Caco-2 (cell line): Measurements from ENCODE around the gene MAP2K5. TPM values are rescaled to one million over a fixed set of nuclear protein-coding genes. Genes with fewer than 3 reads are reported as not detected.

Experiments
- BruUV-seq: library from RNA; stranded (reverse); fragments of 400-500 nt; replicated peaks from 2 replicates; lab custom pipeline; 2021; lab: Mats Ljungman, UMichigan
- CTCF ChIA-PET: fragments of 300-600 bp; sonication (Branson Sonifier 250); formaldehyde crosslinking; loops from one replicate; lab custom pipeline; 2022; ENCODE audit warnings: antibody characterized with exemption; lab: Charles Lee
- POLR2A ChIA-PET: fragments of 300-600 bp; sonication (Branson Sonifier 250); formaldehyde crosslinking; loops from one replicate; lab custom pipeline; 2022; ENCODE audit warnings: antibody characterized with exemption; lab: Charles Lee
- DNase-seq, 2 experiments: peaks; one replicate each; pipeline versions ENCODE4 v3.0.0 to v3.0.0-alpha.2; 2020 to 2022
- H3K27me3 ChIP-seq: replicated peaks from 2 replicates; pipeline ENCODE4 v1.6.0; 2011; ENCODE audit warnings: low read length; ENCODE audit not compliant: control insufficient read depth, insufficient read depth
- H3K36me3 ChIP-seq: 2 replicates; pipeline ENCODE4 v1.5.1; 2011; ENCODE audit warnings: low read length; ENCODE audit not compliant: control insufficient read depth, insufficient read depth
- H3K4me1 ChIP-seq: fragments of 250-450 bp; sonication (Bioruptor Pico); 2 replicates; pipeline ENCODE4 v1.5.1; 2020; ENCODE audit warnings: mild to moderate bottlenecking
- H3K4me3 ChIP-seq: 2 replicates; pipeline ENCODE4 v1.5.1; 2011; ENCODE audit warnings: low read depth, mild to moderate bottlenecking, control low read depth, low read length
- H3K9me3 ChIP-seq: fragments of 250-450 bp; sonication (Bioruptor Pico); 2 replicates; pipeline ENCODE4 v1.5.1; 2020; ENCODE audit warnings: mild to moderate bottlenecking, moderate library complexity
- H3K27ac Mint-ChIP-seq: one replicate; pipeline ENCODE4 v1.8.0; 2022; ENCODE audit warnings: mixed read lengths; ENCODE audit not compliant: unreplicated experiment
- H3K27me3 Mint-ChIP-seq: one replicate; pipeline ENCODE4 v1.8.0; 2022; ENCODE audit warnings: mixed read lengths; ENCODE audit not compliant: insufficient read depth, unreplicated experiment
- H3K36me3 Mint-ChIP-seq: one replicate; pipeline ENCODE4 v1.8.0; 2022; ENCODE audit warnings: mild to moderate bottlenecking, mixed read lengths; ENCODE audit not compliant: insufficient read depth, unreplicated experiment
- H3K4me1 Mint-ChIP-seq: one replicate; pipeline ENCODE4 v1.8.0; 2022; ENCODE audit warnings: low read depth, mixed read lengths; ENCODE audit not compliant: unreplicated experiment
- H3K4me3 Mint-ChIP-seq: one replicate; pipeline ENCODE4 v1.8.0; 2022; ENCODE audit warnings: mild to moderate bottlenecking, moderate library complexity, mixed read lengths; ENCODE audit not compliant: unreplicated experiment
- H3K9me3 Mint-ChIP-seq: one replicate; pipeline ENCODE4 v1.8.0; 2022; ENCODE audit warnings: mixed read lengths; ENCODE audit not compliant: unreplicated experiment
- intact Hi-C: fragments of 100-400 bp; cut with micrococcal nuclease; formaldehyde crosslinking; loops from one replicate; pipeline ENCODE4 v1.10.0; 2022; ENCODE audit not compliant: unreplicated experiment
- total RNA-seq: library from RNA; stranded (reverse); gene quantifications from 2 replicates; pipeline ENCODE4 v1.2.3, GENCODE V29; 2022
- TF ChIP-seq, protein P1 (sequence below), 2 experiments: fragments of 200-600 bp in 1 of 2; IDR thresholded peaks; 1 replicate in 1 of 2; 2 replicates in 1 of 2; pipeline versions ENCODE4 v1.5.1 to v1.8.0; 2011 to 2022; ENCODE audit warnings: antibody characterized with exemption in 1 of 2, control low read depth in 1 of 2, inconsistent platforms in 1 of 2, low read depth in 1 of 2, low read length in 1 of 2, mild to moderate bottlenecking in 1 of 2, moderate library complexity in 1 of 2; ENCODE audit not compliant: insufficient read depth in 1 of 2, severe bottlenecking in 1 of 2, unreplicated experiment in 1 of 2

The MAP2K5 gene
- total RNA-seq, 1 experiment from 2014 or later, result 12.2 TPM

DNA sequence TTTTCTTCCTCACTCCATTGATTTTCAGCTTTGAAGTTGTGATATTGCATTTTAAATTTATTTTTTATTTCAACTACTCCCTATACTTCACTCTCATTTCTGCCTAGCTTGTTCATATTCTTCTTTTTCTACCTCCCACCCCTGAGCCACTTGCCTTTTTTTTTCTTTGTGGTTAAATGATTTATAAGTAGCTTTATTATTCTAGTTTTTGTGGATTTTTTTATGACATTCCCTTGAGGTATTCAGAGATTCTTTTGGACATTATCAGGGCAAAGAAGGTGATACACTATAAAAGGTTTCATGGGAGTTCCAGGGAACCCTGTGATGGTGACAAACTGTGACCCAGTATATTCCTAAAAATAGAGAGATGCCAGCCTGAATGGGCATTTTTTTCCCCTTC is 18.3 kb upstream of the MAP2K5 start:
- intact Hi-C loops, result loop anchor here (5.0 kb wide), 1 partner anchor 313 kb away; no protein-coding TSS in a partner anchor

DNA sequence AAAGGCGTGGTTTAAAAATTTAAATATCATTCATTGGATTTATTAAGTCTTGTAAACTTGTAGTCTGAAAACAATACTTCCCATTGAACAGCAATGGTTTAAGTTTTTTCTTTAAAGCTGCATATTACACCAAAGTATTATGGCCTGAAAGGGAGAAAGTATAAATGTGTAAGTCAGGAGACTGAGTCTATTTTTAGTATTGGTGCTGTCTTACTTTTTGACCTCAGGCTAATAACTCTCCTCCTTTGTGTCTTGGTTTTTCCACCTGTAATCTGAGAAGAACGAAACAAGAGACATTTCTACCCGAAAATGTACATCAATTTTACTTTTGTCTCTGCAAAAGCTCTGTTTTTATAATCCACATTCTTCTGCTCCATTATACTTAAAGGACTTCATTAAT is 14.0 kb upstream of the MAP2K5 start:
- Mint-ChIP-seq H3K9me3 (no peaks in the 10 kb centered on the region), H3K27ac (no peak overlapping the region), H3K27me3 (no peaks in the 10 kb centered on the region), H3K4me3 (no peak overlapping the region), H3K4me1 (no peaks in the 10 kb centered on the region), H3K36me3 (no peaks in the 10 kb centered on the region)
- H3K27me3 ChIP-seq, result no peaks in the 10 kb centered on the region
- ChIA-PET POLR2A (interaction anchor here (0.6 kb wide), 1 partner anchor 51 kb away, joined by 3 read pairs; no protein-coding TSS in a partner anchor), CTCF (no interaction called here)
- no TSS peak for BruUV-seq
- H3K9me3 ChIP-seq, result no peaks in the 10 kb centered on the region
- TF ChIP-seq, protein P1, sequence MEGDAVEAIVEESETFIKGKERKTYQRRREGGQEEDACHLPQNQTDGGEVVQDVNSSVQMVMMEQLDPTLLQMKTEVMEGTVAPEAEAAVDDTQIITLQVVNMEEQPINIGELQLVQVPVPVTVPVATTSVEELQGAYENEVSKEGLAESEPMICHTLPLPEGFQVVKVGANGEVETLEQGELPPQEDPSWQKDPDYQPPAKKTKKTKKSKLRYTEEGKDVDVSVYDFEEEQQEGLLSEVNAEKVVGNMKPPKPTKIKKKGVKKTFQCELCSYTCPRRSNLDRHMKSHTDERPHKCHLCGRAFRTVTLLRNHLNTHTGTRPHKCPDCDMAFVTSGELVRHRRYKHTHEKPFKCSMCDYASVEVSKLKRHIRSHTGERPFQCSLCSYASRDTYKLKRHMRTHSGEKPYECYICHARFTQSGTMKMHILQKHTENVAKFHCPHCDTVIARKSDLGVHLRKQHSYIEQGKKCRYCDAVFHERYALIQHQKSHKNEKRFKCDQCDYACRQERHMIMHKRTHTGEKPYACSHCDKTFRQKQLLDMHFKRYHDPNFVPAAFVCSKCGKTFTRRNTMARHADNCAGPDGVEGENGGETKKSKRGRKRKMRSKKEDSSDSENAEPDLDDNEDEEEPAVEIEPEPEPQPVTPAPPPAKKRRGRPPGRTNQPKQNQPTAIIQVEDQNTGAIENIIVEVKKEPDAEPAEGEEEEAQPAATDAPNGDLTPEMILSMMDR (IDR thresholded peaks at IDR 0.05; ENCODE audit: insufficient read depth in 1 of 2, low read depth in 1 of 2, low read length in 1 of 2, severe bottlenecking in 1 of 2, unreplicated experiment in 1 of 2), result no peak
- no peaks in the 10 kb centered on the region for H3K36me3 ChIP-seq
- no peak for DNase-seq
- no peak overlapping the region for H3K4me3 ChIP-seq
- no peaks in the 10 kb centered on the region for H3K4me1 ChIP-seq
- intact Hi-C loops, result no loop called here

More for the DNA sequence above, 18.3 kb upstream of the MAP2K5 start:
- H3K4me3 Mint-ChIP-seq, result no peak overlapping the region
- TF ChIP-seq, protein P1 (IDR thresholded peaks at IDR 0.05; ENCODE audit: insufficient read depth in 1 of 2, low read depth in 1 of 2, low read length in 1 of 2, severe bottlenecking in 1 of 2, unreplicated experiment in 1 of 2), result no peak
- Histone ChIP-seq H3K4me1 (peaks cover 9% of the 10 kb centered on the region; the same call in 1 of the 2 replicates), H3K27me3 (no peaks in the 10 kb centered on the region), H3K36me3 (no peaks in the 10 kb centered on the region), H3K9me3 (no peaks in the 10 kb centered on the region), H3K4me3 (no peak overlapping the region)
- H3K36me3 Mint-ChIP-seq, result peaks cover 7% of the 10 kb centered on the region
- CTCF ChIA-PET, result no interaction called here
- no peak for DNase-seq
- no peak overlapping the region for H3K27ac Mint-ChIP-seq
- peaks cover 11% of the 10 kb centered on the region for H3K4me1 Mint-ChIP-seq
- POLR2A ChIA-PET, result no interaction called here
- H3K27me3 Mint-ChIP-seq, result no peaks in the 10 kb centered on the region
- no peaks in the 10 kb centered on the region for H3K9me3 Mint-ChIP-seq
- no TSS peak for BruUV-seq

- Mint-ChIP-seq H3K36me3 (no peaks in the 10 kb centered on the region), H3K27ac (no peak overlapping the region), H3K4me3 (no peak overlapping the region), H3K4me1 (no peaks in the 10 kb centered on the region), H3K27me3 (no peaks in the 10 kb centered on the region), H3K9me3 (no peaks in the 10 kb centered on the region)
- CTCF ChIA-PET, result interaction anchor here (0.7 kb wide), 1 partner anchor 588 kb away, joined by 9 read pairs; no protein-coding TSS in a partner anchor
- TF ChIP-seq, protein P1 (IDR thresholded peaks at IDR 0.05; ENCODE audit: insufficient read depth in 1 of 2, low read depth in 1 of 2, low read length in 1 of 2, severe bottlenecking in 1 of 2, unreplicated experiment in 1 of 2), result no peak
- POLR2A ChIA-PET, result no interaction called here
- no peak overlapping the region for H3K4me3 ChIP-seq
- intact Hi-C loops, result no loop called here
- H3K4me1 ChIP-seq, result no peaks in the 10 kb centered on the region
- no peaks in the 10 kb centered on the region for H3K9me3 ChIP-seq
- H3K36me3 ChIP-seq, result no peaks in the 10 kb centered on the region
- BruUV-seq, result no TSS peak
- no peaks in the 10 kb centered on the region for H3K27me3 ChIP-seq
- no peak for DNase-seq
These were observed 11.1 kb upstream of the MAP2K5 start for GRCh38 chr15:67531379-67531914.
